ENCODE results near the gene EPS8L1.

DNA sequence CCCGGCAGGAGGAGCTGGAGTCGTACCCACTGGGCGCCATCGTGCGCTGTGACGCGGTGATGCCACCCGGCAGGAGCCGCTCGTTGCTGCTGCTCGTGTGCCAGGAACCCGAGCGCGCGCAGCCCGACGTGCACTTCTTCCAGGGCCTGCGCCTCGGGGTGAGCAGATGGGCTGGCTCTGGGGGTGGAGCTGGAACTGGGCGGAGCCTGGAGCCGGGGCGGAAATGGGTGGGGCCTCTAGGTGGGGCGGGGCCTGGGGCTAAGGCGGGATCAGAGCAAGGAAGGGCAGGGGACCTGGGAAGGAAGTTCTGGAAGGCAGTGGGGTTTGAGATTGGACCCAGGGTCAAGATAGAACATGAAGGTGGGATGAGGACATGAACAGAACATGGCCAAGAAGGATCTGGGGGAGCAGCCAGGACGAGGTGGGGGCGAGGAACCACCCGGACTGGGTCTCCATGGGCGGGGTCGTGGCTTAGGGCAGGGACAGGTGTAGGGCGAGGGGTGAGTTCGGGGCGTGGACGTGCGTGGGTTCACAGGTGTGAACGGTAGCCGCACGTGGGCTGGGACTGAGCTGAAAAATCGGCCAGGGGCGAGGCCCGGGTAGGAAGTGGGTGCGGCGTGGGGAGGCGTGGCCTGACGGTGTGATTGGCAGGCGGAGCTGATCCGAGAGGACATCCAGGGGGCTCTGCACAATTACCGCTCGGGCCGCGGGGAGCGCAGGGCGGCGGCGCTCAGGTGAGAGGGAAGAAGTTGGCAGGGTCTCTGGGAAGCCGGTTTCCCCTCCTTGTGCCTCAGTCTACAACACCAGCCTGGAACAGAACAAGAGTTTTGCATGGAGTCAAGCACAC, 4.7 kb downstream of the EPS8L1 start:
- TF ChIP-seq POLR2A (IDR thresholded peaks at IDR 0.05; ENCODE audit: low read depth), result no peak
- TF ChIP-seq EP300 (IDR thresholded peaks at IDR 0.05), result no peak
